Measurements from ENCODE around the gene ADM2. TPM values are rescaled to one million over a fixed set of nuclear protein-coding genes. Genes with fewer than 3 reads are reported as not detected.

Gene ADM2
- total and polyA plus RNA-seq, 2 experiments from 2014 or later, result 0.10 to 0.39 TPM

DNA sequence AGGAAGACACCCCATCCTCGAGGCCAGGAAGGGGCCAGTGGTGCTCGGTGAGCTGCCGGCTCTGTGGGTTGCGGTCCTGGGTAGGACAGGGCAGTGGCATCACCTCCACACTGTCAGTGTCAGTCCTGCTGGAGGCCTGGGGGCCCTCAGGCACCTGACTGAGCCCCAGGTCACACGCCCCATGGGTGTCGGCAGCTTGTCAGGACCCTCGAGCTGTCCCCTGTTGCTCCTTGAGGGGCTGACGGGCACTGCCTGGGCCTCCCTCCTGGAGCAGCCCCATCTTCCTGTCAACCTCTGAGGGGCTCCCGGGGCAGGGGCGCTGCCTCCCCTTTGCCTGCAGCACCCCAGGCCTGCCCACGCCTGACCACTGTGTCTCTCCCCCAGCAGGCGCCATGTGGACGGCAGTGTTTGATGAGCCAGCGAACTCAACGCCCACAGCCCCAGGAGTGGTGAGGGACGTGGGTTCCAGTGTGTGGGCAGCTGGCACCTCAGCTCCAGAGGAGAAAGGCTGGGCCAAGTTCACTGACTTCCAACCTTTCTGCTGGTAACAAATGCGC, 42.0 kb upstream of the ADM2 start:
- H3K36me3 ChIP-seq, result peaks cover 19% of the 10 kb centered on the region
- H3K4me3 ChIP-seq, result no peak overlapping the region
- no peak overlapping the region for H3K27ac ChIP-seq
- no peaks in the 10 kb centered on the region for H3K4me1 ChIP-seq (ENCODE audit: low read depth)
- no peak for DNase-seq (ENCODE audit: low read depth in 1 of 2, low spot score in 1 of 2)
- H3K27me3 ChIP-seq, result no peaks in the 10 kb centered on the region
- H3K9me3 ChIP-seq (ENCODE audit: low read depth), result no peaks in the 10 kb centered on the region
- TF ChIP-seq, protein P1, sequence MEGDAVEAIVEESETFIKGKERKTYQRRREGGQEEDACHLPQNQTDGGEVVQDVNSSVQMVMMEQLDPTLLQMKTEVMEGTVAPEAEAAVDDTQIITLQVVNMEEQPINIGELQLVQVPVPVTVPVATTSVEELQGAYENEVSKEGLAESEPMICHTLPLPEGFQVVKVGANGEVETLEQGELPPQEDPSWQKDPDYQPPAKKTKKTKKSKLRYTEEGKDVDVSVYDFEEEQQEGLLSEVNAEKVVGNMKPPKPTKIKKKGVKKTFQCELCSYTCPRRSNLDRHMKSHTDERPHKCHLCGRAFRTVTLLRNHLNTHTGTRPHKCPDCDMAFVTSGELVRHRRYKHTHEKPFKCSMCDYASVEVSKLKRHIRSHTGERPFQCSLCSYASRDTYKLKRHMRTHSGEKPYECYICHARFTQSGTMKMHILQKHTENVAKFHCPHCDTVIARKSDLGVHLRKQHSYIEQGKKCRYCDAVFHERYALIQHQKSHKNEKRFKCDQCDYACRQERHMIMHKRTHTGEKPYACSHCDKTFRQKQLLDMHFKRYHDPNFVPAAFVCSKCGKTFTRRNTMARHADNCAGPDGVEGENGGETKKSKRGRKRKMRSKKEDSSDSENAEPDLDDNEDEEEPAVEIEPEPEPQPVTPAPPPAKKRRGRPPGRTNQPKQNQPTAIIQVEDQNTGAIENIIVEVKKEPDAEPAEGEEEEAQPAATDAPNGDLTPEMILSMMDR (IDR thresholded peaks at IDR 0.05; ENCODE audit: low read depth, low read length), result no peak

DNA sequence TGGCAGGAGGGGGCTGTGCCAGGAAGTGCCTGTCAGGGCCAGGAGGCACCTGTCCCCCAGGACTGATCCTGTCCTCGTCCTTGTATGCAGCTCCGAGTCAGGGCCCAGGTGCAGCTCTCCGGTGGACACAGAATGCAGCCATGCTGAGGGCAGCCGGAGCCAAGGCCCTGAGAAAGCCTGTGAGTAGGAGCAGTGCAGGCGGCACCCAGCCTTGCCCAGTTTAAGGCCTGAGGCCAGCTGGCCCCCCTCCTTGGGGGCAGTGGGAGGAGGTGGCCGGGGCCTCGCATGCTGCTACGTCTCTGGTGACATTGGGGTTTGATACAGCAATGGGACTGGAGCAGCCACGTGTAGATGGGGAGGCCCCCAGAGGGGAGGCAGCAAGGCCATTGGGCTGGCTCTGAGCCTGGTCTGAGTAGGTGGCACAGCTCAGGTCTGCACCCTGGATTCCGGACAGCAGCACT, 41.4 kb upstream of the ADM2 start:
- Histone ChIP-seq H3K27me3 (no peaks in the 10 kb centered on the region), H3K4me1 (ENCODE audit: low read depth) (no peaks in the 10 kb centered on the region), H3K4me3 (no peak overlapping the region), H3K27ac (no peak overlapping the region), H3K9me3 (ENCODE audit: low read depth) (no peaks in the 10 kb centered on the region), H3K36me3 (peaks cover 19% of the 10 kb centered on the region)
- TF ChIP-seq, protein P1 (IDR thresholded peaks at IDR 0.05; ENCODE audit: low read depth, low read length), result no peak
- DNase-seq (ENCODE audit: low read depth in 1 of 2, low spot score in 1 of 2), result no peak

DNA sequence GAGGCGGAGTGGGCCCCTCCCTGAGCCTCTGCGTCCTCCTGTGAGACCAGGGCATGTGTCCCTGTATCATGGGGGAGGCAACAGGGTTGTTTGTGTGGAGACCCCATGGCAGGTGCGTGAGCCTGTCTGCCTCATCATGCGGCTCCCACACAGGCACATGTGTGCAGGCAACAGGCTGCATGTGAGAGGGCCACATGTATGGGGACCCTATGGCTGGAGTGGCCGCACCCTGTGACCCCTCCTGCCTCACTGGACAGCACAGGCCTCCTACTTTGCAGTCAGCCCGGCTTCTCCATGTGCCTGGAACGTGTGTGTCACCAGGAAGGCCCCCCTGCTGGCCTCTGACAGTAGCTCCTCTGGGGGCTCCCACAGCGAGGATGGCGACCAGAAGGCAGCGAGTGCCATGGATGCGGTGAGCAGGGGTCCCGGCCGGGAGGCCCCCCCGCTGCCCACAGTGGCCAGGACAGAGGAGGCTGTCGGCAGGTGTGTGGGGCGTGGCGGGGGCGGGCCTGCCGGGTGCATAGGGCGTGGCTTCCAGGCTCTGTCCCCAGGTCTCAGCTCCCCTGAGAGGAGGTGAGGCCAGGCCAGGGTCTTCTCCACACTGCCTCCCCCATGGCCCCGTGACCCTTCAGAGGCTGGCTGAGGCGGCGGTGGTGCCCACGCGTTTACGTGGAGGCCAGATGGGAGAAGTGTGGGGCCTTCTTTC, 40.6 kb upstream of the ADM2 start:
- H3K4me1 ChIP-seq (ENCODE audit: low read depth), result no peaks in the 10 kb centered on the region
- H3K9me3 ChIP-seq (ENCODE audit: low read depth), result no peaks in the 10 kb centered on the region
- no peaks in the 10 kb centered on the region for H3K27me3 ChIP-seq
- TF ChIP-seq, protein P1 (IDR thresholded peaks at IDR 0.05; ENCODE audit: low read depth, low read length), result no peak
- DNase-seq (ENCODE audit: low read depth in 1 of 2, low spot score in 1 of 2), result no peak
- H3K36me3 ChIP-seq, result peaks cover 16% of the 10 kb centered on the region
- no peak overlapping the region for H3K27ac ChIP-seq
- no peak overlapping the region for H3K4me3 ChIP-seq

DNA sequence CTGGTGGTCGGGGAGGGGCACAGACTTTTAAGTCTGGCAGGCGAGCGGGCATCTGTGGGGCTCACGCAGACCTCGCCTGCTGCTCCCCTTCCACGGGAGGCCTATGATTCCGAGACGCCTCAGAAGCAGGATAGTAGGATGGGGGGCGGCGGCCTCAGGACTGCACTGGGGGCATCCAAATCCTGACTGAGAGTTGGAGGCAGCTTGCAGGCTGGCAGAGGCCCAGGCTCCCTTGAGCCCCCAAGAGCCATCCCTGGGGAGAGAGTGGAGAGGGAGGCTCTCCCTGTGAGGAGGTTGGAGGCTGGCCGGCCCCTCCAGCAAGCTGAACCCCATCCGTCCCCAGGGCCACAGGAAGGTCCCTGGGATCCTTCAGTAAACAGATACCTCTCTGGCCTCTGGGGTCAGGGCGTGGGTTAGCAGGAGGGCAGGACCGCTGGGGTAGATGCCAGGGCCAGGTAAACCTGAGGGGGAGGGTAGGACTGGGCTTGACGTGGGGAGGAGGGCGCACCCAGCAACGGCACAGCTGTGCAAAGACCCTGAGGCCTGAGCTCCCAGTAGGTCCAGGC, 39.8 kb upstream of the ADM2 start:
- DNase-seq (ENCODE audit: low read depth in 1 of 2, low spot score in 1 of 2), result no peak
- Histone ChIP-seq H3K27me3 (no peaks in the 10 kb centered on the region), H3K4me1 (ENCODE audit: low read depth) (no peaks in the 10 kb centered on the region), H3K36me3 (peaks cover 16% of the 10 kb centered on the region), H3K9me3 (ENCODE audit: low read depth) (no peaks in the 10 kb centered on the region), H3K4me3 (no peak overlapping the region), H3K27ac (no peak overlapping the region)
- TF ChIP-seq, protein P1 (IDR thresholded peaks at IDR 0.05; ENCODE audit: low read depth, low read length), result no peak

DNA sequence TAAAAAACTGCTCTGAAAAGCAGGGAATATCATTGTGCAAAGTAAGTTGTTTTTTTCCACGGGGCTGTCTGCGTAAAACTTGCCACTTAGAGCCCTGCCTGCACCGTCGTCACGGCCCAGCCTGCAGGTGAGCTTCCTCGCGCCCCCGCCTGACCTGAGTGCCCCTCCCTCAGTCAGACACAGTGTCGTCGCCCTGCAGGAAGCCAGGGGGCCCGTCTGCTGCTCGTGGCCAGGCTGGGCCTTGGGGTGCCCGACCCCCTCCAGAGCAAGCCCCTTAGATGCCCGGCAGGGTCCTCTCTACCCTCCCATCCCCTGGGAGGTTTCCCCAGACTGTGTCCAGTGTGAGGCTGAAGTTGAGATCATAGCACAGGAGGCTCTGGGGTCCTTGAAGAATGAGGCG, 38.1 kb upstream of the ADM2 start:
- Histone ChIP-seq H3K4me1 (ENCODE audit: low read depth) (no peaks in the 10 kb centered on the region), H3K36me3 (peaks cover 24% of the 10 kb centered on the region), H3K27me3 (no peaks in the 10 kb centered on the region), H3K4me3 (no peak overlapping the region), H3K27ac (peak overlapping the region; percentile 36), H3K9me3 (ENCODE audit: low read depth) (no peaks in the 10 kb centered on the region)
- TF ChIP-seq, protein P1 (IDR thresholded peaks at IDR 0.05; ENCODE audit: low read depth, low read length), result no peak
- no peak for DNase-seq (ENCODE audit: low read depth in 1 of 2, low spot score in 1 of 2)

All from cardiac muscle cell (in vitro differentiated cells and primary cell).